NCI-H1105 treated with DMSO at 0.1 percent for 48 hours (cell line): Measurements from ENCODE around the gene TTC3.
A peak's percentile ranks its signal among the peaks of the same experiment; 100 is the strongest.
"Not testable (repeated sequence)": the region's sequence is repeated elsewhere in the genome, so short reads cannot be mapped to it uniquely, and the experiment has no call there.

ENCODE experiments used
- DNase-seq: peaks from one replicate; lab custom pipeline; 2025; lab: John Stamatoyannopoulos, UW

Gene TTC3

GRCh38 chr21:37072988-37073416 is at the start of gene TTC3, which contains the start of gene PIGP:
Gene TTC3, plus strand, starts transcription at chr21:37073254. Its CDS starts 14,004 bp downstream, at chr21:37087258.
Gene PIGP, minus strand, starts transcription at chr21:37073071. Its CDS starts 556 bp downstream, at chr21:37072515.
- DNase-seq: peak; percentile 94

- no peak for DNase-seq
Measured at GRCh38 chr21:37026499-37026898, 46.6 kb upstream of the TTC3 start.

GRCh38 chr21:37028570-37028969 is 44.5 kb upstream of the TTC3 start:
- no peak for DNase-seq

GRCh38 chr21:37030864-37031263 is 42.2 kb upstream of the TTC3 start:
- DNase-seq: no peak

GRCh38 chr21:37032293-37032692 is 40.8 kb upstream of the TTC3 start:
- no peak for DNase-seq

GRCh38 chr21:37032877-37033471 is 40.1 kb upstream of the TTC3 start:
- DNase-seq: no peak

GRCh38 chr21:37034394-37034793 is 38.7 kb upstream of the TTC3 start:
- DNase-seq: not testable (repeated sequence)

- DNase-seq: peak; percentile 19
Measured at GRCh38 chr21:37036177-37036576, 36.9 kb upstream of the TTC3 start.

GRCh38 chr21:37039411-37040075 is 33.5 kb upstream of the TTC3 start:
- no peak for DNase-seq

- no peak for DNase-seq
Measured at GRCh38 chr21:37040212-37040611, 32.8 kb upstream of the TTC3 start.

- peak; percentile 36 for DNase-seq
Measured at GRCh38 chr21:37041706-37042271, 31.3 kb upstream of the TTC3 start.

GRCh38 chr21:37043818-37044217 is 29.2 kb upstream of the TTC3 start:
- no peak for DNase-seq

- DNase-seq: no peak
Measured at GRCh38 chr21:37044643-37045042, 28.4 kb upstream of the TTC3 start.

- DNase-seq: no peak
Measured at GRCh38 chr21:37045149-37045548, 27.9 kb upstream of the TTC3 start.

GRCh38 chr21:37045556-37045955 is 27.5 kb upstream of the TTC3 start:
- DNase-seq: no peak

- no peak for DNase-seq
Measured at GRCh38 chr21:37047079-37047478, 26.0 kb upstream of the TTC3 start.

GRCh38 chr21:37049741-37050140 is 23.3 kb upstream of the TTC3 start:
- DNase-seq: not testable (repeated sequence)

- DNase-seq: no peak
Measured at GRCh38 chr21:37055271-37055855, 17.7 kb upstream of the TTC3 start.

GRCh38 chr21:37057614-37058013 is 15.4 kb upstream of the TTC3 start:
- no peak for DNase-seq

- no peak for DNase-seq
Measured at GRCh38 chr21:37058261-37058660, 14.8 kb upstream of the TTC3 start.

- no peak for DNase-seq
Measured at GRCh38 chr21:37059181-37059580, 13.9 kb upstream of the TTC3 start.

GRCh38 chr21:37060296-37060695 is 12.8 kb upstream of the TTC3 start:
- peak; percentile 85 for DNase-seq
